HG02798 (cell line): ENCODE data around the gene WNT6.

Source experiments
- ATAC-seq: cut with Tn5 transposase; IDR thresholded peaks from one replicate; pipeline ENCODE4 v1.9.1; 2021; ENCODE audit warnings: mild to moderate bottlenecking; ENCODE audit not compliant: unreplicated experiment, poor library complexity

WNT6 gene

GRCh38 chr2:218859556-218859987 lies at the start of gene WNT6:
Gene WNT6, plus strand, starts transcription at chr2:218859805. Its CDS starts 233 bp downstream, at chr2:218860038.
- no peak for ATAC-seq

DNA sequence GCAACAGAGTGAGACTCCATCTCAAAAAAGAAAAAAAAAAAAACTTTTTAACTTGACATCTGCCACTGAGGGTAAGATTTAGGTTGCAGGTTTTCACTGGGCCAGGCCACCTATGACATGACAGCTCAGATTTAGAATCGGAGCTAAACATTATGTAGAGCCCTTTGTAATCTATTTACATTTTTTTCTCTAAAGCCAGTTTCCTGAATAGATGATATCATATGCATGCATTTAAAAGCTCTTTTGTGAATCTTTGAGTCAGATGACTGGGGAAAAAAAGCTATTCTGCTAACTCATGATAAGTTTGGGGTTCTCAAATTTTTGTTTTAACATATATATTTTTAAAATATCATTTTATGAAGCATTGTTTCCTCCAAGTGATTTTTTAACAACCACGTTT lies 49.3 kb upstream of the WNT6 start:
- no peak for ATAC-seq

- no peak for ATAC-seq
Observed at GRCh38 chr2:218811382-218811781, 48.2 kb upstream of the WNT6 start.

DNA sequence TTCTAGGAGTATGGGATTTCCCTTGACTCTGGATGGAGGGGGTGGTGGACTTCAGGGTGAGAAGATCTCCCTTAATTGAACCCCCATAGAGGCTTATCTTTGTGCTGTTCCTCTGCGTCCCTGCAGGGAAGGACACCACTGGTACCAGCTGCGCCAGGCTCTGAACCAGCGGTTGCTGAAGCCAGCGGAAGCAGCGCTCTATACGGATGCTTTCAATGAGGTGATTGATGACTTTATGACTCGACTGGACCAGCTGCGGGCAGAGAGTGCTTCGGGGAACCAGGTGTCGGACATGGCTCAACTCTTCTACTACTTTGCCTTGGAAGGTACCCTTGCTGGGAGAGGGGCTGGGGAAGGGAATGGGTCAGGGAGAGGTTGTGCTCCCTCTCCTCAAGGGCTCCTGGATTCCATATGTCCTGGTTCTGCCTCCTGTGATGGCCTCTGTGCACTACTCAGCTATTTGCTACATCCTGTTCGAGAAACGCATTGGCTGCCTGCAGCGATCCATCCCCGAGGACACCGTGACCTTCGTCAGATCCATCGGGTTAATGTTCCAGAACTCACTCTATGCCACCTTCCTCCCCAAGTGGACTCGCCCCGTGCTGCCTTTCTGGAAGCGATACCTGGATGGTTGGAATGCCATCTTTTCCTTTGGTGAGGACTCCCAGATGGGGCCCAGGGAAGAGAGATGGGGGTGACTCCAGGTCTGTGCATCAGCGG lies 47.3 kb upstream of the WNT6 start:
- no peak for ATAC-seq

DNA sequence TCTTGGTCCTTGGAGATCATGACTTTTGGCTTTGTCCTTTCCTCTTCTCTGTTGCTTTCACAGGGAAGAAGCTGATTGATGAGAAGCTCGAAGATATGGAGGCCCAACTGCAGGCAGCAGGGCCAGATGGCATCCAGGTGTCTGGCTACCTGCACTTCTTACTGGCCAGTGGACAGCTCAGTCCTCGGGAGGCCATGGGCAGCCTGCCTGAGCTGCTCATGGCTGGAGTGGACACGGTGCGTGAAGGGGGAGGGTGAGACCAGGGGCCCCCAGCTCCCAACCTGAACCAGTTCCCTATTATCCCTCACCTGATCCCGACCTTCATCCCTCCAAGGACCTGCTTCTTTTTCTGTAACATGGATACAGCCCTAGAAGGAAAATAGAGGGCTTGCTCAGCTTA lies 46.7 kb upstream of the WNT6 start:
- no peak for ATAC-seq

DNA sequence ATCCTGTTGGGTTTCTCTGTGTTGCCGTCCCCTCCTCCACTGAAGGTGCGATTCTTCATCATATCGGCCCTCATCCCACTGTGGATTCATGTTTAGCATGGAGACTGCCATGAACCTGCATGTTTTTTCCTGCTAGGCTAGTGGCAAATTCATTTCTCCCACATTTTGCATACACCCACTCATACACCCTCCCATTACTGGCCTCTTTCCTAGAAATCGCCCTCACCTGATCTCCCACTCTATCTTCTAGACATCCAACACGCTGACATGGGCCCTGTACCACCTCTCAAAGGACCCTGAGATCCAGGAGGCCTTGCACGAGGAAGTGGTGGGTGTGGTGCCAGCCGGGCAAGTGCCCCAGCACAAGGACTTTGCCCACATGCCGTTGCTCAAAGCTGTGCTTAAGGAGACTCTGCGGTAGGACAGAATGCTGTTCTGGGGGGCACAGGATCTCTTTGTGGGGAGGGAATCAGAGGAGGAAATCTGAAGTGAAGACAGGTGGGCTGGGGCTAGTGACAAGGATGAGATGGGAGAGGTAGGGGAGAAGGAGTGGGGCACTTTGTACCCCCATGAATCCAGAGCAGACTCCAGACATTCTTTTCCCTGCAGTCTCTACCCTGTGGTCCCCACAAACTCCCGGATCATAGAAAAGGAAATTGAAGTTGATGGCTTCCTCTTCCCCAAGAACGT lies 45.7 kb upstream of the WNT6 start:
- no peak for ATAC-seq

GRCh38 chr2:218814540-218815243 lies 44.9 kb upstream of the WNT6 start:
- no peak for ATAC-seq

DNA sequence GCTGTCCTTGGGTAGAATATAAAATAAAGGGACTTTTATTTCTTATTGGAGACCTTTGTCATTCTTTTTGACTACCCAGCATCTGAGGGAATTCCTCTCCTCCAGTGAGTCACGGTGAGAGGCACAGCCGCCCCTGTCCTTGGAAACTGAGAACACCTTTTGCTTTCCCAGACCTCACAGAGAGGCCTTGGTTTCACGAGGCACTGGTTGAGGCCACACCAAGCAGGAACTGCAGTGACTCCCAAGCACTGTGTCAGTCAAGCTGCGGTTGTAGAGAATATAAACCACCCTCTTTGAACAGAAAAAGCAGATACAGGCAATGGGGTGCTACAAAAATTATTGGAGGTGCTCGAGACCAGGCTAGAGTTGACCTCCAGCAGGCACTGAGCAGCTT lies 44.4 kb upstream of the WNT6 start:
- no peak for ATAC-seq

- no peak for ATAC-seq
Observed at GRCh38 chr2:218815649-218816048, 44.0 kb upstream of the WNT6 start.

GRCh38 chr2:218816561-218817011 lies 43.0 kb upstream of the WNT6 start:
- no peak for ATAC-seq

- no peak for ATAC-seq
Observed at GRCh38 chr2:218819093-218819492, 40.5 kb upstream of the WNT6 start.

DNA sequence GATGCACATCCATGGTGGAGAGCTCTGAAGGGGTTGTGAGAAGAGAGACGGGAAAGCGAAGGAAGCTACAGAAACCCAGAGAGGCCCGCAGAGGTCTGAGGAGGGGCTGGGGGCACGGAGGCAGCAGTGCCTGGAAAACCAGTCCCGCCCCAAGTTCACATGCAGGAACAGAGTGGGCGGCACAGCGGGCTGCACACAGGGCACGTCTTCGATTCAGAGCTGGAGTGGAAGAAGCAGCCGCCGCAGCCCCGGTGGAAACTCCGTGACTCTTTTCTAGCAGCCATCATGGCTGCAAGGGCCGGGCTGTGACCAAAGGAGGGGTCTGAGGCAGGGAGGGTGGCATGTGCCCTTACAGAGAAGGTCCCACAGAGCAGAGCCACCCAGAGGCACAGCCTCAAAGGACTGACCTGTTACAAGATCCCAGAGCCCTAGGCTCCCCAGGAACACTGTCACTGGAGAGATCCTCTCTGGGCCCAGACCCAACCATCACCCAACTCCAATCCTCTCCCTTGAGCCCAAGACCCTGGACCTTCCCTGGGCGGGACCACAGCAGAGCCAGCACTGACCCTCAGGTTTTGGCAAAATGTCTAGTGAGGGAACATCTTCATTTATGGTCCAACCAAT lies 38.7 kb upstream of the WNT6 start:
- no peak for ATAC-seq

GRCh38 chr2:218821605-218822211 lies 37.9 kb upstream of the WNT6 start:
- ATAC-seq = no peak

DNA sequence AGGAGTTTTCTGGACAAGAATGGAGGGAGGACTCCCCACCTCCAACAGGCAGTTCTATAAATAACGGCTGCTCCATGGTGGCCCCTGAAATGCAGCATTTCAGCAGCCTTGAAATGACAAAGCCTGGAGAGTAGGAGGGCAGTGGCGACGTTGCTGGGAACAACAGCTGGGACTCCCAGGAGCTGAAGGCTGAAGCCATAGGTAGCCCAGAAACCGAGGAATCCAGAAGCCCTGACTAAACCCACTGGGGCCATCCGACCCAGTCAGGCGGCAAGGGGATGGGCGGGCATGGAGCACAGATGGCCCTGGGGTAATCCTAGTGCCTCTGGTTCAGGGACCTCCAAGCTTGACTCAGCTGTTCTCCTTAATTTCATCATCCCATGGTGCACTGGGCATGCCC lies 37.0 kb upstream of the WNT6 start:
- ATAC-seq = no peak

- no peak for ATAC-seq
Observed at GRCh38 chr2:218823196-218823855, 36.3 kb upstream of the WNT6 start.

- ATAC-seq = no peak
Observed at GRCh38 chr2:218824004-218824403, 35.6 kb upstream of the WNT6 start.

GRCh38 chr2:218826791-218827190 lies 32.8 kb upstream of the WNT6 start:
- ATAC-seq = no peak

DNA sequence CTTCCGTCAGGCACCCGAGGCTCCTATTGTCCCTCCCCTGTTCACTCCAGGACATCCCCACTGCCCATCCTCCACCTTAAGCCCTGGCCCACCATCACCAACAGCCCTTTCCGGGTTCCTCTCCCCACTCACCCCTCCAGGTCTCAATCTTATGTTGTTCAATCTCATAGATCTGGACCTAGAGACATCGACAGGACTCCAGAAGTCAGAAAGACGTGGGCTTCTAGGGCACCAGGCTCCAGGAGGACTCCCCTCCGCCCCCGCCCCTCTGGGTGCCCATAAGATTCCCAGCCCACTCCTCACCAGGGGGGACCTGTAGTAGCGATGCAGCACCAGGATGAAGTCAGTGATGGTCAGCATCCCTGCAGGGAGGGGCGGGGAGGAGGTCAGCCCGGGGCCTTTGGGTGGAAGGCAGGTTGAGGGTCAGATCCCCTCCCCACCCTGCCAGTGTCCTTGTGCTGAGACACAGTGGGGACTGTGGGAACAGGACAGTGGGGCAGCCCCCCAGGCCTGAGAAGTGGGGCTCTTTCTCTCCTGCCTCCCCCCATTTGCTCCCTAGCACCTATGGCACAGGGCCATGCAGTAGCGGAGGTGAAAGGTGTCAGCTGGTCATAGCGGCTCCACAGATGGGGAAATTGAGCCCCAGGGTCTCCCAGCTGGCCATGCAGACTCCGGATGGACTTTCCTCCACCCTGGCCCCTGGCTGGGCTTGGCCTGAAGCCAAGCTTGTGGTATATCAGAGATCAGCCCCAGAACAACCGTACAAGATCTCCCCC lies 31.7 kb upstream of the WNT6 start:
- no peak for ATAC-seq

GRCh38 chr2:218828477-218828778 lies 31.2 kb upstream of the WNT6 start:
- ATAC-seq = no peak
